MCF 10A (cell line): ENCODE measurements around the gene DAW1. TPM values are rescaled to one million over a fixed set of nuclear protein-coding genes. Genes with fewer than 3 reads are reported as not detected.

Source experiments
- BruUV-seq: library from RNA; stranded (reverse); fragments of 400-500 nt; replicated peaks from 2 replicates; lab custom pipeline; 2021; lab: Mats Ljungman, UMichigan
- CTCF ChIA-PET: fragments of 300-600 bp; sonication (Branson Sonifier 250); formaldehyde crosslinking; extraction: SDS; loops from one replicate; lab custom pipeline; 2021; ENCODE audit warnings: antibody characterized with exemption, inconsistent platforms; lab: Yijun Ruan, JAX
- POLR2A ChIA-PET: fragments of 300-600, 350-650 bp; sonication (Branson Sonifier 250); formaldehyde crosslinking; extraction: SDS; loops from one replicate; lab custom pipeline; 2020; ENCODE audit warnings: antibody characterized with exemption, inconsistent platforms; lab: Yijun Ruan, JAX
- DNase-seq: peaks from one replicate; pipeline ENCODE4 v3.0.0-alpha.2; 2018; ENCODE audit not compliant: unreplicated experiment
- H3K27ac Mint-ChIP-seq: one replicate; pipeline ENCODE4 v1.8.0; 2022; ENCODE audit warnings: mild to moderate bottlenecking, low read depth, mixed read lengths; ENCODE audit not compliant: unreplicated experiment
- H3K27me3 Mint-ChIP-seq: one replicate; pipeline ENCODE4 v1.8.0; 2022; ENCODE audit warnings: mixed read lengths; ENCODE audit not compliant: insufficient read depth, unreplicated experiment
- H3K36me3 Mint-ChIP-seq: one replicate; pipeline ENCODE4 v1.8.0; 2022; ENCODE audit warnings: mild to moderate bottlenecking, moderate library complexity, mixed read lengths; ENCODE audit not compliant: insufficient read depth, unreplicated experiment
- H3K4me1 Mint-ChIP-seq: one replicate; pipeline ENCODE4 v1.8.0; 2022; ENCODE audit warnings: mixed read lengths; ENCODE audit not compliant: insufficient read depth, unreplicated experiment
- H3K4me3 Mint-ChIP-seq: one replicate; pipeline ENCODE4 v1.8.0; 2022; ENCODE audit warnings: mild to moderate bottlenecking, moderate library complexity, mixed read lengths; ENCODE audit not compliant: unreplicated experiment
- H3K9me3 Mint-ChIP-seq: one replicate; pipeline ENCODE4 v1.8.0; 2022; ENCODE audit warnings: mixed read lengths; ENCODE audit not compliant: unreplicated experiment
- CTCF ChIP-seq: fragments of 200-600 bp; IDR thresholded peaks from one replicate; pipeline ENCODE4 v1.8.0; 2022; ENCODE audit warnings: antibody characterized with exemption, mild to moderate bottlenecking; ENCODE audit not compliant: unreplicated experiment
- intact Hi-C: fragments of 100-400 bp; cut with micrococcal nuclease; formaldehyde crosslinking; loops from 2 replicates; pipeline ENCODE4 v1.14.1; 2022
- total RNA-seq: library from RNA; stranded (reverse); gene quantifications from 2 replicates; pipeline ENCODE4 v1.2.3, GENCODE V29; 2022

The DAW1 gene
- total RNA-seq, 1 experiment from 2014 or later = 1.1 TPM

GRCh38 chr2:227973241-227973640 lies 101.8 kb downstream of the DAW1 start:
- intact Hi-C loops = no loop called here
- no peak overlapping the region for H3K4me3 Mint-ChIP-seq
- no TSS peak for BruUV-seq
- ChIA-PET CTCF (no interaction called here), POLR2A (interaction anchor here (0.6 kb wide), 1 partner anchor 33 kb away, joined by 3 read pairs; no protein-coding TSS in a partner anchor)
- no peak for TF ChIP-seq CTCF
- peaks cover 6% of the 10 kb centered on the region for H3K36me3 Mint-ChIP-seq
- no peak for DNase-seq
- peaks cover 30% of the 10 kb centered on the region for H3K27me3 Mint-ChIP-seq
- no peak overlapping the region for H3K27ac Mint-ChIP-seq
- H3K9me3 Mint-ChIP-seq = no peaks in the 10 kb centered on the region
- H3K4me1 Mint-ChIP-seq = no peaks in the 10 kb centered on the region

Other genes with a start within 250 kb of the DAW1 start
- not detected in 2 replicates for gene SCYGR5, start 204.8 kb upstream of the DAW1 start, total RNA-seq
- not detected in 2 replicates for gene SLC19A3, start 153.6 kb upstream of the DAW1 start, total RNA-seq
- gene SCYGR6, start 146.9 kb upstream of the DAW1 start, total RNA-seq = not detected in 2 replicates
- gene SCYGR7, start 143.3 kb upstream of the DAW1 start, total RNA-seq = not detected in 2 replicates
- gene SCYGR8, start 125.7 kb upstream of the DAW1 start, total RNA-seq = not detected in 2 replicates
- gene CCL20, start 57.8 kb upstream of the DAW1 start, total RNA-seq = 18.0 and 34.4 TPM in 2 replicates